ENCODE results near the gene PNPO.

PNPO gene

GRCh38 chr17:47956791-47957590, 15.6 kb downstream of the PNPO start:
- Histone ChIP-seq H3K27ac (ENCODE audit: low read length) (no peak overlapping the region), H3K27me3 (ENCODE audit: low read depth, low read length) (0 out of 2 replicates have a peak, but pooled peaks cover 3% of the 10 kb centered on the region), H2AFZ (ENCODE audit: low read depth, low read length) (no peak overlapping the region), H3K36me3 (replicated peaks; ENCODE audit: low read depth, low read length) (peaks cover 8% of the 10 kb centered on the region), H3K9ac (ENCODE audit: low read length) (no peak overlapping the region), H3K4me1 (ENCODE audit: low read length) (peaks cover 4% of the 10 kb centered on the region), H3K79me2 (ENCODE audit: low read length) (no peaks in the 10 kb centered on the region), H3K4me2 (ENCODE audit: low read length) (no peak overlapping the region), H3K9me3 (ENCODE audit: insufficient read depth, low read length) (no peaks in the 10 kb centered on the region), H4K20me1 (ENCODE audit: insufficient read depth, low read length) (no peaks in the 10 kb centered on the region), H3K4me3 (ENCODE audit: low read length) (no peak overlapping the region)
- TF ChIP-seq CTCF (IDR thresholded peaks at IDR 0.05; ENCODE audit: low read depth, low read length) (no peak), EZH2phosphoT487 (IDR thresholded peaks at IDR 0.05; ENCODE audit: low read depth) (no peak)

- Histone ChIP-seq H3K27ac (ENCODE audit: low read length) (no peak within 1 kb of the TSS), H2AFZ (ENCODE audit: low read depth, low read length) (no peak within 1 kb of the TSS), H3K4me3 (ENCODE audit: low read length) (no peak within 1 kb of the TSS), H3K4me1 (ENCODE audit: low read length) (no peaks in the 10 kb centered on the region), H3K4me2 (ENCODE audit: low read length) (no peak within 1 kb of the TSS), H3K9me3 (ENCODE audit: insufficient read depth, low read length) (no peaks in the 10 kb centered on the region), H3K9ac (ENCODE audit: low read length) (no peak within 1 kb of the TSS), H3K27me3 (ENCODE audit: low read depth, low read length) (0 out of 2 replicates have a peak, but pooled peaks cover 3% of the 10 kb centered on the region), H3K79me2 (ENCODE audit: low read length) (no peaks in the 10 kb centered on the region), H4K20me1 (ENCODE audit: insufficient read depth, low read length) (no peaks in the 10 kb centered on the region), H3K36me3 (replicated peaks; ENCODE audit: low read depth, low read length) (peaks cover 8% of the 10 kb centered on the region)
- TF ChIP-seq EZH2phosphoT487 (IDR thresholded peaks at IDR 0.05; ENCODE audit: low read depth), result no peak
- TF ChIP-seq CTCF (IDR thresholded peaks at IDR 0.05; ENCODE audit: low read depth, low read length), result no peak
Measured at GRCh38 chr17:47957591-47958490, 16.5 kb downstream of the PNPO start, which contains the start of gene PRR15L. TSS of gene PRR15L (minus strand) at chr17:47957883. CDS start at chr17:47953234, 4,649 bp downstream.

GRCh38 chr17:47959825-47960655, 18.7 kb downstream of the PNPO start:
- no peak overlapping the region for H3K4me3 ChIP-seq (ENCODE audit: low read length)
- no peak overlapping the region for H3K9ac ChIP-seq (ENCODE audit: low read length)
- H3K27ac ChIP-seq (ENCODE audit: low read length), result no peak overlapping the region
- no peaks in the 10 kb centered on the region for H3K36me3 ChIP-seq (replicated peaks; ENCODE audit: low read depth, low read length)
- H3K27me3 ChIP-seq (ENCODE audit: low read depth, low read length), result 0 out of 2 replicates have a peak, but pooled peaks cover 3% of the 10 kb centered on the region
- H3K4me2 ChIP-seq (ENCODE audit: low read length), result no peak overlapping the region
- H3K9me3 ChIP-seq (ENCODE audit: insufficient read depth, low read length), result no peaks in the 10 kb centered on the region
- H2AFZ ChIP-seq (ENCODE audit: low read depth, low read length), result no peak overlapping the region
- no peaks in the 10 kb centered on the region for H4K20me1 ChIP-seq (ENCODE audit: insufficient read depth, low read length)
- TF ChIP-seq EZH2phosphoT487 (IDR thresholded peaks at IDR 0.05; ENCODE audit: low read depth) (no peak), CTCF (IDR thresholded peaks at IDR 0.05; ENCODE audit: low read depth, low read length) (no peak)
- no peaks in the 10 kb centered on the region for H3K79me2 ChIP-seq (ENCODE audit: low read length)
- H3K4me1 ChIP-seq (ENCODE audit: low read length), result no peaks in the 10 kb centered on the region
